ENCODE data around the gene TCEAL6.
"Not testable (repeated sequence)": the region's sequence is repeated elsewhere in the genome, so short reads cannot be mapped to it uniquely, and the experiment has no call there.

Gene TCEAL6

DNA sequence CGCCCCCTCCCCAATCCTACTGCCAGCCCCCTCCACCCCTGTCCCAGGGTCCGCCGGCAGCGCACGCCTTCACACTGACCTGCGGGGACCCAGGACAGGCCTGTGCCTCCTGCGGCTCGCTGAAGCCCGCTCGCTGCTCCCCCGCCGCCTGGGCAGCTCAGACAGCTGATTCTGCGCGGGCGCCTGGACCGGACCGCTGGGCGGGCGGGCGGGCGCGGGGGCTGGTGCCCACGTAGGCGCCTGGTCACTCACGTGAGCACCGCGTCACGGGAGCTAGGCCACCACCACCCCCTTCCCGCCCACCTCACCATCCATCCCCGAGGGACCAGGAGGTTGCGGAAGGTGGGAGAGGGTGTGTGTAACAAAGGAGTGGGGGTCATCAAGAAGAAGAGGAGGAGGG, at the start of gene TCEAL6:
TSS of gene TCEAL6 (minus strand) at position 208 of the 400 bp plus-strand sequence.
- DNase-seq = not testable (repeated sequence)

DNA sequence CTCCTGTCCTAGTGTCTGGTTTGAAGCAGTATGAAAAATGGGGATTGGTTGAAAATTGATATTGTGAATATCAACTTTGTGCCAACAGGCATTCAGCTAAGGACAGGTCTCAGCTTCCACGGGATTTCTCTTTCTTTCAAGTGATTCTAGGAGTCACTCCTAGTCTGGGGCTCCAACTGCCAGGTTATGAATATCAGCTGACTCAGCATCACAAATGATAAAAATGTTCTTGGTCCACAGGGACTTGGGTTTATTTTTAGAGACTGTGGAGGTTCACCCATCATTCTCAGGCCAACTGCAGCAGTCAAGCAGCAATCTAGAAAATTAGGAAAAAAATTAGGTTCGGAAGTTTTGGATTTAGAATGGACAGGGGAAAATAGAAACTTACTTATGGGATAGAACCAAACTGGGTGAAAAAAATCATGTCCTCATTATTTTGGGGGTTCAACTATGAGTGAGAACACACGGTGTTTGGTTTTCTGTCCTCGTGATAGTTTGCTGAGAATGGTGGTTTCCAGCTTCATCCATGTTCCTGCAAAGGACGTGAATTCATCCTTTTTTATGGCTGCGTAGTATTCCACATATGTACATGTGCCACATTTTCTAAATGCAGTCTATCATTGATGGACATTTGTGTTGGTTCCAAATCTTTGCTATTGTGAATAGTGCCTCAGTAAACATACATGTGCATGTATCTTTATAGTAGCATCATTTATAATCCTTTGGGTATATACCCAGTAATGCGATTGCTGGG, 43.9 kb upstream of the TCEAL6 start:
- no peak for DNase-seq

DNA sequence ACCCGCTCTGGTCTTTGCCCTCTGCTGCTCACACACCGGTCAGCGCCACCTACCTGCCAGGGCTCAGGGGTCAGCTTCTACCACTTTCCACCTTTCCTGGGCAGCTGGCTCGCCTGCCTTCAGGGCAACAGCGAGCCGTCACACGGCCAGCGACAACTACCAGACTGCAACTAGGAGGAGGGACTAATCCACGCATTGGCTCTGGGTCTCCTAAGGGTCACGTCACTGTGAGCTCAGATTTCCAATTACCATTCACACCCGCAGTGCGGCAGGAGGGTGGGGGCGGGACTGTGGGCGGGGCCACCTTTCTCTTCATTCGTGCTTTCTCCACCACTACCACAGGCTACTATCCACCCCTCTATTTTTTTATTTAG, 13.5 kb upstream of the TCEAL6 start, which contains the start of gene BEX5:
TSS of gene BEX5 (minus strand) at position 172 of the 374 bp plus-strand sequence. CDS start 1,712 bp downstream, outside the sequence.
- peak; percentile 52 for DNase-seq

DNA sequence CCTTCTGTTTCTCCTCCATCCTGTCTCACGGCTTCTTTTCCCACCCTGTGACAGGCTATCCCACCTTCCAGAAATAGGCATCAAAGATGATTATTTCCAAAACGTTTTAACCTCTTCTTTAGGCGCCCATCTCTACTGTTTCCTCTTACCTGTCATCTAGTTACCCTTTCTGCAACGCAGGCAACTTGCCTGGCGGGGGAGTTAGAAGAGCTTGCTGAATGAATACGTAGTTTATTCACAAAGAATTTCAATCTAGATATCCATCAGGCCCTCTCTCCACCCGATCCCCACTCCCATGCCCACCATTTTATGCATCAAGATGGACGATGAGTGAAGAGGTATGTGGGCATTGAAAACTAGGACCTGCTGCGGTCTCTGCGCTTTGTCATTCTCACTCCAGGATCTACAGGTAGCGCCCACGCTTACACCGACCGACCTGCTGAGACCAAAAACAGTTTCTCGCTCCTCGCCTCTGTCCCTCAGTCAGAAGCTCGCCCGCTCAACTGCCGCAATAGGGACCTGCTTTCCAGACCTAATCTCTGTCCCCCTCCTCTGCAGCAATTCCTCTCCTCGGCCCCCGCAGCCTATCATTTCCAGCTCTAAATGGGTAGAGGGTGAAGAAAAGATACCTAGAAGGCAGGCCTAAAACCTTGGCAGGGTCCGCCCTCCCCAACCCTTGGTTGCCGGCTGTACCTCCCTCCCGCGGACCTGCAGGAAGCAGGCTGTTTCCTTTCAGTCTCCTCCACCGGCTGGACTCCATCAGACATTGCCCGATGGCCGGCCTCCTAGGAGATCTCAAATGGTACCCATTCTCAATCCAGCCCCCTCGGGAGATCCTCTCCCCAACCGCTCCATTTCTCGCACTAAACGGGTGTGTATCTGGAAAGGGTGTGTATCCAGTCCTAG, 12.9 kb upstream of the TCEAL6 start:
- DNase-seq = peak; percentile 53

DNA sequence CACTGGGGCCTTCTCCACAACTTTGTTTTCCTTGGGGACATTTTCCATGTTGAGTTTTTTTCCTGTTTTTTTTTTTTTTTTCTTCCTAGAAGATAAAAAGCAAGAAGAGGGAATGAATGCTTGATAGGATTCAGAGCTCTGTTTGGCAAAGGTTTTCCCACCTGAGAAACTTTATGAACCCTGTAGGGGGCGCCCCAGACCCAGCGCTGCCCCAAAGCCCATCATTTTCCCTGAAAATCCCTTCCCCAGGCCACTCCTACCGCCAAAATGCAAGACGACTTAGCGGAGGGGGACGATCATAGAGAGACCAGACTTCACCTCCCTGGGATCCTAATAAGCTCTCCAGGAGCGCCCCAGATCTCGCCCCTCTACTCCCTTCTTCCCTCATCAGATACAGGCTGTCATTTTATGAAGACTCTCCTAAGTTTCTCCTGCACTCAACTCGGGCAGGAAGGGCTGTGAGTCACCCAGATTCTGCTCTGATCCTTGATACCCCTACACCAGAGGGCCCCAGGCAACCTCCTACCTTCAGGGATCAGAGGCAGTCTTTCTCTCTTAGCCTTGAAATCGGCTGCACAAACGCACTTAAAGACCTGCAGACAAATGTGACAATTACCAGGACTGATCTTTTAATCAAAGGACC, 12.1 kb upstream of the TCEAL6 start:
- DNase-seq = no peak

DNA sequence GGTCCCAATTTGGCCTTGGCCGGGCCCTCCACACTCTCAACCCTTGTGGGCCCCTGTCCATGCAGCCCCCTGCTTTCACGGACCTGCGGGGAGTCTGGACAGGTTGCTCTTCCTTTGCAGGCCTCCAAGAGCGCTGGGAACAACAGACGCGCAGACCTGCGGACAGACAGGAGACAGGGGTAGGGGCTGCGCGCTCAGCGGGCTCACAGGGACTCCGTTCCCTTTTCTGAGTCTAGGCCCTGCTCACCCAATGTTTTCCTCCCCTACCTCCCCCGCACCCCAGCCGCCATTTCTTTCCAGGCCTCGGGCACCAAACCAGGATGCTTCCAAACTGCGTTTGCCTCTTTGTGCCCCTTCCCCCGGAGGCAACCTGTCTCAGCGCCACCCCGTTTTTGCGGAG, 650 bp downstream of the TCEAL6 start:
- DNase-seq = not testable (repeated sequence)

DNA sequence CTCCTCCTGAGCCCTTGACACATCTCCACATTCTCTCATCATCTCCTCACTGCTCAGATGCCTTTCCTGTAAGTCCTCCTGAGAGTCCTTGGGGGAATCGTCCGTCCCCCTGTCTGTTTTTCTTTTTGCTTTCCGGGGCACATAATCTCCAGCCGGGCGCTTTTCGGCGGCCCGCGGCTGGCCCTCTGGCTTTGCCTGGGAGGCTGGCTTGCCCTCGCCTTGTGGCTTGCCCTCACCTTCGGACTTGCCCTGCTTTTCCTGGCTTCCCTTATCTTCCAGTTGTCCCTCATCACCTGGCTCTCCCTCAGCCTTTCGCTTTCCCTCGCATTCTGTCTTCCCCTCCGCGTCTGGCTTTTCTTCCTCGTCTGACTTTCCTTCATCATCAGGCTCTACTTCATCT, 1.4 kb downstream of the TCEAL6 start:
- DNase-seq = not testable (repeated sequence)

DNA sequence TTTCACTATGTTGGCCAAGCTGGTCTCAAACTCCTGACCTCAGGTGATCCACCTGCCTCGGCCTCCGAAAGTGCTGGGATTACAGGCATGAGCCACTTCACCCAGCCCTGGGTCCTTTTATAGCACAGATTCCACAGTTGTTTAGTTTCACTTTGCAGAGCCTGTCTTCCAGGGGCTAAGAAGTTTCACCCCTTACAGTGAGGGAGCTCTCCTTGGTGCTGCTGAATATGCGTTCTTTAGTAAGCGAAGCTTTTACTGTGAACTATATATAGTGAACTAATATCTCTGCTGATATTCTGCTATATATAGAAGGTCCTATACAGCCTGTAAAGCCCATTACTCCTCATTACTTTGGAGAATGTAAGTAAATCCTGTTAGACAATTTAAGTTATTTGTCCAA, 4.2 kb downstream of the TCEAL6 start:
- no peak for DNase-seq

DNA sequence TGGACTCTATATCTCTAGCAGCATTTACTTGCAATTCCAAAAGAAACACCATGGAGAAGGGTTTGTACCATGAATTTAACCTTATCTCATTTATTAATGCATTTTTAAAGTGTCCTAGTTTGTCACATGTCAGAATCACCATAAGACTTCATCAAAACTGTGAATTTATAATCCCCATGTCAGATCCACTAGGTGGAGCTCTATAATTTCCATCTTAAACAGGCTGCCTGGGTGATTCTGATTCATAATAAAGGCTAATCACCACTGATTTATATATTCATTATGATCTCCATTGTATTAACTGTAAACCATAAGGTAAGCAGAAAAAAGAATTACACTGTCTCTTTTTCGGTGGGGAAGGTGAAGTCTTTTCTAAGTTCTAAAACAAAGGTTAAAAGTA, 12.8 kb downstream of the TCEAL6 start:
- no peak for DNase-seq

DNA sequence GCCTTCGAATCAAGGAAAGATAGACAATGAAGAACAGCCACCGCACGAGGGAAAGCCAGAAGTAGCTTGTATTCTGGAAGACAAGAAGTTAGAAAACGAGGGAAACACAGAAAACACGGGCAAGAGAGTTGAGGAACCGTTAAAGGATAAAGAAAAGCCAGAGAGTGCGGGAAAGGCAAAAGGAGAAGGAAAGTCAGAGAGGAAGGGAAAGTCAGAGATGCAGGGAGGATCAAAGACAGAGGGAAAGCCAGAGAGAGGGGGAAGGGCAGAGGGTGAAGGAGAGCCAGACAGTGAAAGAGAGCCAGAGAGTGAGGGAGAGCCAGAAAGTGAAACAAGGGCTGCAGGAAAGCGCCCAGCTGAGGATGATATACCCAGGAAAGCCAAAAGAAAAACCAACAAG, 15.4 kb downstream of the TCEAL6 start:
- DNase-seq = no peak

DNA sequence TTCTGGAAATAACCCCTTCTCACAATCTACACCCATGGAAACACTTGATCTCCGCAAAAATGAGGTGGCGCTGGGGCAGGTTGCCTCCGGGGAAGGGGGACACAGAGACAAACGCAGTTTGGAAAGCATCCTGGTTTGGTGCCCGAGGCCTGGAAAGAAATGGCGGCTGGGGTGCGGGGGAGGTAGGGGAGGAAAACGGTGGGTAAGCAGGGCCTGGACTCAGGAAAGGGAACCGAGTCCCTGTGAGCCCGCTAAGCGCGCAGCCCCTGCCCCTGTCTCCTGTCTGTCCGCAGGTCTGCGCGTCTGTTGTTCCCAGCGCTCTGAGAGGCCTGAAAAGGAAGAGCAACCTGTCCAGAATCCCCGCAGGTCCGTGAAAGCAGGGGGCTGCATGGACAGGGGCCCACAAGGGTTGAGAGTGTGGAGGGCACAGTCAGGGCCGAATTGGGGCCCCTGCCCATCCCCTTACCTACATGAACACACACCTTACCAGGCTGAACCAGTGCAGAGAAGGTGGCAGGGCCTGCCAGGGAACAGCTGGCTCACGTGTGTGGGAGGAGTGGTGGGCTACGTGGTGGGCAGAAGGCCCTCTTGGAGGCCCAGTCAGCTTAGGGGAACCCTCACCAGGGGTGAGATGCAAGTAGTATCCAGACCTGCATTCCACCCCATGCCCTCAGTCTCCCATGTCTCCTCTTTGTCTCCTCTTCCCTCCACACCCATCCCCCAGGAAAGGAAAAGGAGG, 16.0 kb downstream of the TCEAL6 start:
- DNase-seq = not testable (repeated sequence)

DNA sequence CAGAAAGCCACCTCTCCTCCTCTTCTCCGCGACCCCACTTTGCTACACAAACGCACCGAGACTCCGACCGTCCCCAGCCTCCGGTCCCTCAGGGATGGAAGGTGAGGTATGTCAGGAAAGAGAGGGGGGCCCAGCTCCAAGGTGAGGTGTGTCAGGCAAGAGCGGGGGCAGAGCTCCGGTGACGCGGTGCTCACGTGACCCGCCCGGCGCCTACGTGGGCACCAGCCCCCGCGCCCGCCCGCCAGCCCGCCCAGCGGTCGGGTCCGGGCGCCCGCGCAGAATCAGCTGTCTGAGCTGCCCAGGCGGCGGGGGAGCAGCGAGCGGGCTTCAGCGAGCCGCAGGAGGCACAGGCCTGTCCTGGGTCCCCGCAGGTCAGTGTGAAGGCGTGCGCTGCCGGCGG, 16.8 kb downstream of the TCEAL6 start, which contains the start of gene TCEAL2:
TSS of gene TCEAL2 (plus strand) at position 244 of the 400 bp plus-strand sequence. CDS start 1,152 bp downstream, outside the sequence.
- not testable (repeated sequence) for DNase-seq

DNA sequence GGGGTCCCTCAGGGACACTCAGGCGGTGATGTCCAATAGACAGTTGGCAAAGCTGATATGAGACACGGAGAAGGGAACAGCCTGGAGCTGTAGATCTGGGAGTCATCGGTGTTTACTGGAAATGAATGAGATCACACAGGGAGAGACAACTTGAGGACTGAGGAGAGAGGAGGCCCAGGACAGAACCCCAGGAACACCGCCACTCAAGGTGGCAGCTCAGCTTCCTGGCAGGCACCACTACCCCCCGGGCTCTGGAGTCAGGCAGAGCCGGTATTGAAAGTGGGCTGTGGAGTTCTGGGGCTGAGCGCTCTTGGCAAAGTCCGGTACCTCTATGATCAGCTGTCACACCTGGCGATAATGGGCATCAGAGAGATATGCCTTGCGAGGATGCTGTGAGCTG, 17.3 kb downstream of the TCEAL6 start:
- DNase-seq = not testable (repeated sequence)

DNA sequence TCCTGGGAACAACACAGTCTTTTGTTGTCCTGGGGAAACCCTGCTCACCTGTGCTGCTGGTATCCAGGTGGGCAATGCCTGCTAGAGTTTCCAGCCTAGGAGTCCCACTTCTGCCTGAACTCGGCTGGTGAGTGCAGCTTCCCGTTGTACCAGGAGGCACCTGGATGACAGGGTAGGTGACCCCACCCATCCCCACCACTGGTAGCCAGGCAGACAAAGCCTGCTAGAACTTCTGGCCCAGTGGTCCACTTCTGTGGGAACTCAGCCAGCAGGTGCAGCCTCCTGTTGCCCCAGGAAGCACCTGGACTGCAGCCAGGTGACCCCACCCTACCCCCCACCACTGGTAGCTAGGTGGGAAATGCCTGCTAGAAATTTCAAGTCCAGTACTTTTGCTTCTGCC, 26.5 kb downstream of the TCEAL6 start:
- no peak for DNase-seq

DNA sequence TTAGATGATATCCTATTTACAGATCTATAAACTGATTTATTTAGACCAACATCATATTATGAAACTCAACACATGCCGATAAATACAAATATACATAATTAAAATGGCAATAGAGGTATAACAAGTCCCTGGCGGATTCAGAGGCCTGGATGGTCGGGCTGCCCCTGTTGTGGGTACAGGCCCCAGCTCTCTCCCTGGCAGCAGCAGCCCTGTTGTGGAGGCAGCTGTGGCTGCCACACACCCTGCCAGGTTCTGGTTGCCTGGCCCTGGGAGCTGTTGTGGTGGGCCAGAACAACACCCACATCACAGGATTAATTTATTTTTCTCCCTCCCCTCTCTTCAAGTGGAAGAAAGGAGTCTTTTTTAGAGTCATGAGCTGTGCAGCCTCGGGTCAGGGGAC, 28.9 kb downstream of the TCEAL6 start:
- DNase-seq = no peak

All from activated CD8-positive, alpha-beta memory T cell treated with anti-CD3 and anti-CD28 coated beads, Interleukin-2, amount 50 U/mL, for 48 hours (primary cell).